GM19324 (cell line): Measurements from ENCODE around the gene SGMS2.

Experiments used
- ATAC-seq: cut with Tn5 transposase; IDR thresholded peaks from one replicate; pipeline ENCODE4 v1.9.1; 2021; ENCODE audit warnings: mild to moderate bottlenecking, moderate library complexity; ENCODE audit not compliant: unreplicated experiment, low FRiP score

The SGMS2 gene

GRCh38 chr4:107824350-107825071 is at the start of gene SGMS2:
Gene SGMS2 (plus strand): TSS chr4:107824932. CDS start chr4:107895554, 70,622 bp downstream.
- ATAC-seq, result peak; percentile 84

- ATAC-seq, result no peak
Observed at GRCh38 chr4:107777890-107778289, 46.8 kb upstream of the SGMS2 start.

GRCh38 chr4:107778784-107779530 is 45.8 kb upstream of the SGMS2 start:
- ATAC-seq, result no peak

GRCh38 chr4:107780665-107781064 is 44.1 kb upstream of the SGMS2 start:
- no peak for ATAC-seq

- no peak for ATAC-seq
Observed at GRCh38 chr4:107791902-107792301, 32.8 kb upstream of the SGMS2 start.

GRCh38 chr4:107792711-107793110 is 32.0 kb upstream of the SGMS2 start:
- no peak for ATAC-seq

GRCh38 chr4:107793996-107794395 is 30.7 kb upstream of the SGMS2 start:
- no peak for ATAC-seq

GRCh38 chr4:107799669-107800450 is 24.9 kb upstream of the SGMS2 start:
- no peak for ATAC-seq

GRCh38 chr4:107800706-107801105 is 24.0 kb upstream of the SGMS2 start:
- ATAC-seq, result no peak

GRCh38 chr4:107801766-107802211 is 22.9 kb upstream of the SGMS2 start:
- no peak for ATAC-seq

- no peak for ATAC-seq
Observed at GRCh38 chr4:107804956-107805355, 19.8 kb upstream of the SGMS2 start.

GRCh38 chr4:107806196-107806595 is 18.5 kb upstream of the SGMS2 start:
- no peak for ATAC-seq

GRCh38 chr4:107808572-107808971 is 16.2 kb upstream of the SGMS2 start:
- no peak for ATAC-seq

GRCh38 chr4:107809210-107809609 is 15.5 kb upstream of the SGMS2 start:
- no peak for ATAC-seq

GRCh38 chr4:107814758-107815157 is 10.0 kb upstream of the SGMS2 start:
- no peak for ATAC-seq

- no peak for ATAC-seq
Observed at GRCh38 chr4:107815158-107815557, 9.6 kb upstream of the SGMS2 start.

- ATAC-seq, result peak; percentile 63
Observed at GRCh38 chr4:107818301-107818910, 6.3 kb upstream of the SGMS2 start.

- ATAC-seq, result no peak
Observed at GRCh38 chr4:107823870-107824349, 822 bp upstream of the SGMS2 start.

- peak; percentile 39 for ATAC-seq
Observed at GRCh38 chr4:107825072-107825824, 516 bp downstream of the SGMS2 start.
